IMR-90 (cell line): Measurements from ENCODE around the gene CHPT1. TPM values are rescaled to one million over a fixed set of nuclear protein-coding genes. Genes with fewer than 3 reads are reported as not detected.

ENCODE experiments used
- ATAC-seq: fragments of 200-7000 bp; cut with Tn5 transposase; 2 replicates; pipeline ENCODE4 v1.9.1; 2020; ENCODE audit warnings: low read depth, mild to moderate bottlenecking, moderate library complexity
- BruUV-seq: library from RNA; stranded (reverse); fragments of 400-500 nt; replicated peaks from 2 replicates; lab custom pipeline; 2021; lab: Mats Ljungman, UMichigan
- CTCF ChIA-PET: fragments of 300-600 bp; formaldehyde crosslinking; extraction: SDS; loops from one replicate; lab custom pipeline; 2021; ENCODE audit warnings: antibody characterized with exemption; lab: Yijun Ruan, JAX
- POLR2A ChIA-PET: fragments of 300-600 bp; sonication (Branson Sonifier 250); formaldehyde crosslinking; loops from one replicate; lab custom pipeline; 2022; ENCODE audit warnings: antibody characterized with exemption; ENCODE audit not compliant: unreplicated experiment; lab: Charles Lee
- DNase-seq: peaks from one replicate; pipeline ENCODE4 v3.0.0; 2013
- H2AFZ ChIP-seq: replicated peaks from 2 replicates; pipeline ENCODE3; 2013; ENCODE audit warnings: low read length, mild to moderate bottlenecking; ENCODE audit not compliant: poor library complexity
- H2AK5ac ChIP-seq: 2 replicates; pipeline ENCODE4 v1.6.1; 2013; ENCODE audit warnings: low read depth, low read length, inconsistent platforms
- H2AK9ac ChIP-seq: replicated peaks from 2 replicates; pipeline ENCODE3; 2013; ENCODE audit warnings: mild to moderate bottlenecking, low read depth, low read length, moderate library complexity; ENCODE audit not compliant: poor library complexity
- H2BK120ac ChIP-seq: 2 replicates; pipeline ENCODE4 v1.6.1; 2013; ENCODE audit warnings: low read depth, low read length, inconsistent platforms
- H2BK15ac ChIP-seq: 3 replicates; pipeline ENCODE4 v1.6.1; 2013; ENCODE audit warnings: low read depth, low read length, inconsistent platforms
- H2BK20ac ChIP-seq: 2 replicates; pipeline ENCODE4 v1.6.1; 2013; ENCODE audit warnings: low read depth, mild to moderate bottlenecking, inconsistent platforms, low read length, moderate library complexity
- H2BK5ac ChIP-seq: 2 replicates; pipeline ENCODE4 v1.6.1; 2013; ENCODE audit warnings: mild to moderate bottlenecking, low read depth, low read length, inconsistent platforms; ENCODE audit not compliant: poor library complexity, severe bottlenecking
- H3K14ac ChIP-seq: replicated peaks from 2 replicates; pipeline ENCODE4 v1.6.1; 2013; ENCODE audit warnings: low read depth, low read length, inconsistent platforms
- H3K18ac ChIP-seq: 2 replicates; pipeline ENCODE4 v1.6.1; 2013; ENCODE audit warnings: low read depth, low read length, control low read depth
- H3K23ac ChIP-seq: 2 replicates; pipeline ENCODE4 v1.6.1; 2013; ENCODE audit warnings: low read depth, low read length, inconsistent platforms
- H3K27ac ChIP-seq: 2 replicates; pipeline ENCODE4 v1.5.1; 2013; ENCODE audit warnings: mild to moderate bottlenecking, control low read depth, low read length; ENCODE audit not compliant: insufficient read depth
- H3K27me3 ChIP-seq: 2 replicates; pipeline ENCODE4 v1.6.1; 2013; ENCODE audit warnings: low read length; ENCODE audit not compliant: control insufficient read depth, insufficient read depth
- H3K36me3 ChIP-seq: 2 replicates; pipeline ENCODE4 v1.6.1; 2013; ENCODE audit warnings: low read length, mixed read lengths; ENCODE audit not compliant: control insufficient read depth, insufficient read depth
- H3K4ac ChIP-seq: 2 replicates; pipeline ENCODE4 v1.6.1; 2013; ENCODE audit warnings: low read depth, low read length, inconsistent platforms
- H3K4me1 ChIP-seq: 2 replicates; pipeline ENCODE4 v1.6.1; 2013; ENCODE audit warnings: low read length, mixed read lengths; ENCODE audit not compliant: control insufficient read depth, insufficient read depth
- H3K4me2 ChIP-seq: 2 replicates; pipeline ENCODE4 v1.6.1; 2013; ENCODE audit warnings: low read depth, mild to moderate bottlenecking, control low read depth, low read length, moderate library complexity
- H3K4me3 ChIP-seq: 2 replicates; pipeline ENCODE4 v1.5.1; 2013; ENCODE audit warnings: low read depth, mild to moderate bottlenecking, control low read depth, low read length, moderate library complexity; ENCODE audit not compliant: insufficient read depth
- H3K56ac ChIP-seq: 2 replicates; pipeline ENCODE4 v1.6.1; 2013; ENCODE audit warnings: low read length, inconsistent platforms; ENCODE audit not compliant: insufficient read depth; ENCODE audit errors: extremely low read depth
- H3K79me1 ChIP-seq, 2 experiments: 2 replicates each; pipeline ENCODE4 v1.6.1; 2013; ENCODE audit warnings: low read length in 2 of 2, inconsistent platforms in 1 of 2, low read depth in 1 of 2
- H3K9ac ChIP-seq: 2 replicates; pipeline ENCODE4 v1.6.1; 2013; ENCODE audit warnings: low read depth, low read length, control low read depth
- H3K9me1 ChIP-seq: 2 replicates; pipeline ENCODE4 v1.6.1; 2013; ENCODE audit warnings: low read length, inconsistent platforms; ENCODE audit not compliant: insufficient read depth
- H3K9me3 ChIP-seq: 2 replicates; pipeline ENCODE4 v1.6.1; 2013; ENCODE audit warnings: low read length; ENCODE audit not compliant: control insufficient read depth, insufficient read depth
- H4K20me1 ChIP-seq: 2 replicates; pipeline ENCODE4 v1.6.1; 2013; ENCODE audit warnings: low read length, inconsistent platforms; ENCODE audit not compliant: insufficient read depth
- H4K5ac ChIP-seq: 2 replicates; pipeline ENCODE4 v1.6.1; 2013; ENCODE audit warnings: mild to moderate bottlenecking, low read depth, low read length, control low read depth
- H4K8ac ChIP-seq, 2 experiments: 2 replicates each; pipeline ENCODE4 v1.6.1; 2013; ENCODE audit warnings: low read depth in 2 of 2, low read length in 2 of 2, control low read depth in 1 of 2, inconsistent platforms in 1 of 2
- H4K91ac ChIP-seq: 2 replicates; pipeline ENCODE4 v1.6.1; 2013; ENCODE audit warnings: low read depth, low read length, inconsistent platforms; ENCODE audit not compliant: insufficient read depth
- CHD1 ChIP-seq: IDR thresholded peaks from 2 replicates; pipeline ENCODE4 v1.6.1; 2012; ENCODE audit warnings: low read depth, low read length, improper control_type of control experiment
- FOS ChIP-seq: fragments of 150-350 bp; IDR thresholded peaks from 2 replicates; pipeline ENCODE4 v1.6.1; 2016; ENCODE audit warnings: low read depth, low read length
- dilution Hi-C: fragments of 300-500 bp; cut with HindIII; formaldehyde crosslinking; loops from one replicate; pipeline ENCODE4 v1.14.3; 2018; ENCODE audit warnings: low sequenced_read_pairs; ENCODE audit not compliant: unreplicated experiment
- in situ Hi-C: fragments of 300-500 bp; cut with MboI; formaldehyde crosslinking; loops from 3 replicates; pipeline ENCODE4 v1.14.3; 2019; ENCODE audit warnings: low sequenced_read_pairs, inconsistent platforms, mixed read lengths
- intact Hi-C: fragments of 100-400 bp; cut with micrococcal nuclease; formaldehyde crosslinking; loops from 2 replicates; pipeline ENCODE4 v1.10.0; 2022
- polyA plus RNA-seq, 3 experiments: library from polyadenylated mRNA; depleted of rRNA; stranded (reverse); fragments of >200 nt; gene quantifications; 2 replicates each; pipeline ENCODE4 v1.2.3, GENCODE V29; 2012; ENCODE audit warnings: low replicate concordance in 1 of 3
- total RNA-seq: library from RNA; depleted of rRNA; stranded (reverse); fragments of >200 nt; gene quantifications from 2 replicates; pipeline ENCODE4 v1.2.3, GENCODE V29; 2012

Gene CHPT1
- total and polyA plus RNA-seq, 2 of the 4 experiments (the other 2 are of a cell fraction): 8.1 to 11.7 TPM

DNA sequence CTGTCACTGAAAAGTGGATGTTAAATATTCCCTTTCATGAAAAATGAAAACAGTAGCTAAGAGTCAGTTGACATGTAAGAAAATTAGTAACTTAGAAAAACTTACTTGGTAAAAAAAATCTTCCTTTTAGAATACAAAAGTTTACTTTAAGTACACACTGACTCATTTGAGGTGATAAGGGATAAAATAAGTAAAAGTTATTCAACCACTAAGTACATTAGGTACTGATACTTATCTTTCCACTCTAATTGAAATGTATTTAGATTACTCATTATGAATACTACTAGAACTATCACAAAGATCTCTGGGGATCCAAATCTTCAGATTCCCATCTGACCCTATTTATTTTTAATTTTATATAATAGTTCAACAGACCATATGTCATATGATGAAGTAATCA is 29.7 kb downstream of the CHPT1 start:
- Histone ChIP-seq H4K91ac (no peak overlapping the region), H3K14ac (no peak overlapping the region), H2AFZ (no peak overlapping the region), H3K79me1 (no peaks in the 10 kb centered on the region), H2BK120ac (no peak overlapping the region), H3K9me1 (no peaks in the 10 kb centered on the region), H4K5ac (no peak overlapping the region), H2AK5ac (no peak overlapping the region), H3K4ac (no peak overlapping the region), H3K27ac (no peak overlapping the region), H4K8ac (no peak overlapping the region), H3K9me3 (no peaks in the 10 kb centered on the region), H3K23ac (no peak overlapping the region), H4K20me1 (no peaks in the 10 kb centered on the region), H2BK5ac (no peak overlapping the region), H3K4me3 (no peak overlapping the region), H3K9ac (no peak overlapping the region), H3K4me1 (no peaks in the 10 kb centered on the region), H2AK9ac (no peak overlapping the region), H3K36me3 (peaks cover 2% of the 10 kb centered on the region; the same call in 1 of the 2 replicates), H3K27me3 (no peaks in the 10 kb centered on the region), H2BK20ac (no peak overlapping the region), H2BK15ac (no peak overlapping the region), H3K4me2 (no peak overlapping the region), H3K56ac (no peak overlapping the region), H3K18ac (no peak overlapping the region)
- ATAC-seq: no peak
- ChIA-PET CTCF (no interaction called here), POLR2A (no interaction called here)
- BruUV-seq: no TSS peak
- DNase-seq: peak; percentile 13
- in situ Hi-C loops: no loop called here
- intact Hi-C loops: no loop called here
- TF ChIP-seq FOS (no peak), CHD1 (no peak)
- dilution Hi-C loops: no loop called here
